GM03348 (cell line): ENCODE measurements around the gene VIL1.

Experiments used
- DNase-seq: peaks from one replicate; pipeline ENCODE4 v3.0.0; 2012; ENCODE audit warnings: low spot score

Gene VIL1

DNA sequence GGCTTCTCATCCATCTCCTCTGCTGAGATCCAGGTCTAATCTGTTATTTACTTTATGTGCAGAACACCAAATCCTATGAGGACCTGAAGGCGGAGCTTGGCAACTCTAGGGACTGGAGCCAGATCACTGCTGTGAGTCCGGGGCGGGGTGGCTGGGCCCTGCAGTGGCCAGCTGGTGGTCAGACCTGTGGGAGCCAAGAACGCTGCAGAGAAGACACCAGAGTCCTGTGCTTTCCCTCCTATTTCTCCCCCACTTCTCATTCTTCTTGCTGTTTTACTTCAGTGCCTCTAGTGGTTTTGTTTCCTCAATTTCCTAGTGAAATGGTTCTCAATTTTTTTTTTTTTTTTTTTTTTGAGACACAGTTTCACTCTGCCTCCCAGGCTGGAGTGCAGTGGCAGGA is 19.7 kb downstream of the VIL1 start:
- peak; percentile 3 for DNase-seq

DNA sequence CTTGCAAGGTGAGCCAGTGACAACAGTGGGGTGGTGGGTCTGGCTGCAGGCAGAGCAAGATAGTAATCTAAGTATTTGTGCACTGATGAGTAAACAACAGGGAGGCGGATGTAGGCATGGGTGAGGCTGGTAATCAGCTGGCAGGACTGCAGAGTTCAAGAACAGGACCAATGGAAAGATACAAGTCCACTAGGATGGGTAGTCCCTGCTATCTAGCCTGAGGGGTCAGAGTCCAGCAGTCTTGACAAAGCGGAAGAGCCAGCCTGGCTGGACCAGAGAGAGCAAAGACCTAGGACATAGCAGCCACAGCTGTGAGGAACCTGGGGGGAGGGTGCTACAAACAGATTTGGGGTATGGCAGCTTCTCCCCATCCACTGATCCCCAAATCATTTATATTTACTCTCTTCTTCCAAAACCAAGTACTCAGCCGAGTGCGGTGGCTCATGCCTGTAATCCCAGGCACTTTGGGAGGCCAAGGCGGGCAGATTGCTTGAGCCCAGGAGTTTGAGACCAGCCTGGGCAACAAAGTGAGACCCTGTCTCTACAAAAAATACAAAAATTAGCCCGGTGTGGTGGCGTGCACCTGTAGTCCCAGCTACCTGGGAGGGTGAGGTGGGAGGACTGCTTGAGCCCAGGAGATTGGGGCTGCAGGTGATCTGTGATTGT is 25.9 kb downstream of the VIL1 start:
- DNase-seq = no peak

DNA sequence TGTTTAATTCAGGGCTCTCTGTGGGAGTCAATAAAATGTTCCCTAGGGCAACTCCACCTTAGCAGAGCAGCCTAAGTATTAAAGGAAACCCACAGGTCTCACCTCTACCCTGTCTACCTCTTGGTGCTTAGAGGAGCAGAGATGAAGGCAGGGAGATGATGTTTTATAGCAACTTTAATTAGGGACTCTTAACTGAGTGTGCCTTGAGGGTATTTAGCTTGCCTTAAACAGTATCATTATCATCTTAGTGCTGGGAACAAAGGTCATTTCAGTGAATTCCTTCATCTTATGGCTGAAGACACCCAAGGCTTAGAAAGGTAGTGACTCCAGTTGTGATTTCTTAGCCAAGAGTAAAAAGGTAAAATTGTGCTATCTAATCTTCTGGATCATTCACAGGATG is 26.7 kb downstream of the VIL1 start:
- DNase-seq = no peak

DNA sequence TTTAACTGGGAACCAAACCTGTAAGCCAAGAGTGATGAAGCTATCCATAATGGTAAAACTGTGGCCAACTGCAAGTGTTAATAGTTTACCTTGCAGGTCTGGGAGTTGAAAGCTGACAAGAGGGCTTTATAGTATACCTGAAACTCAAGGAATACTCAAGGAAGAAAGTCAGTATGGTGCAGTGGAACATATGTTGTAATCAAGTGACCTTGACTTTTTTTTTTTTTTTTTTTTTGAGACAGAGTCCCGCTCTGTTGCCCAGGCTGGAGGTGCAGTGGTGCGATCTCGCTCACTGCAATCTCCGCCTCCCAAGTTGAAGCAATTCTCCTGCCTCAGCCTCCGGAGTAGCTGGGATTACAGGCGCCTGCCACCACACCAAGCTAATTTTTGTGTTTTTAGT is 27.6 kb downstream of the VIL1 start:
- no peak for DNase-seq

DNA sequence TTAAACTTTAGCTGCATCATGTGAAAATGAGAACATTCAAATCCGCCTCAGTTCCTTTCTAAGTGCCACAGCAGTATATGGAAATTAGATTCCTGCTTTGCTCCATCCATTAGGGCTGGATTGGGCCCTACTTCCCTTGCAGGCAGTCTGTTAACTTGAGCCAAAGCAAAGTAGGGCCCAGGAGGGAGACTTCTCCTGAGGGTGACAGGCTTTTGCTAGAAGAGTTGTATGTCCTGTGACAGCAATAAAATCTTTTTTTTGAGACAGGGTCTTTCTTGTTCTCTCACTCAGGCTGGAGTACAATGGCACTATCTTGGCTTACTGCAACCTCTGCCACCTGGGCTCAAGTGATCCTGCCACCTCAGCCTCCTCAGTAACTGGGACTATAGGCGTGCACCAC is 28.1 kb downstream of the VIL1 start:
- no peak for DNase-seq

DNA sequence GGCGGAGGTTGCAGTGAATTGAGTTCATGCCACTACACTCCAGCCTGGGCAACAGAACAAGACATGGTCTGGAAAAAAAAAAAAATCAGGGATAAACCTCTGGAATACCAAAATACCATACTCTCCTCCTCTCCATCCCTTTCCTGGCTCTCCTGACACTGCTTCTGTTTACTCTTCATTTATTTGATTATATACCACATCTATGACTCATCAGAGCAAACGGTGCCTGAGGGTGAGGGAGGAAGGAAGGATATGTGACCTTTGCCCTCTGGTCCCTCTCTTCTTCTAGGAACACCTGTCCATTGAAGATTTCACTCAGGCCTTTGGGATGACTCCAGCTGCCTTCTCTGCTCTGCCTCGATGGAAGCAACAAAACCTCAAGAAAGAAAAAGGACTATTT is 30.0 kb downstream of the VIL1 start:
- no peak for DNase-seq

DNA sequence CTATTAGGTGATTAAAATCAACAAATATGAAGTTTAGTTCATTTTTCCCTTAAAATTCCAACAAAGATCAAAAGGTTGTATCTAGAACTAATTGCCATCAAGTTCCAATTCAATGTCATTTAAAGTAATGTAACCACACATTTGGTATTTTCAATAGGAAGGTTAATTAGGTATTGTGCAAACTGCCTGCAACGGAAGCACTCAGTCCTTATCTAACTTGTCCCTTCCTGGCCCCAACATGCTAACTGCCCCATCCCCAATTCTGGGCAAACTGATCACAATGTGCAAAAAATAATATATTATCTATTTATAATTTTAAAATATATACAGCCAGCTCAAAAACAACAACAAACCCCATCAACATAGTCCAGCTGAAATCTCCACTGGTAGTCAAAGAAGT is 33.2 kb downstream of the VIL1 start:
- no peak for DNase-seq

DNA sequence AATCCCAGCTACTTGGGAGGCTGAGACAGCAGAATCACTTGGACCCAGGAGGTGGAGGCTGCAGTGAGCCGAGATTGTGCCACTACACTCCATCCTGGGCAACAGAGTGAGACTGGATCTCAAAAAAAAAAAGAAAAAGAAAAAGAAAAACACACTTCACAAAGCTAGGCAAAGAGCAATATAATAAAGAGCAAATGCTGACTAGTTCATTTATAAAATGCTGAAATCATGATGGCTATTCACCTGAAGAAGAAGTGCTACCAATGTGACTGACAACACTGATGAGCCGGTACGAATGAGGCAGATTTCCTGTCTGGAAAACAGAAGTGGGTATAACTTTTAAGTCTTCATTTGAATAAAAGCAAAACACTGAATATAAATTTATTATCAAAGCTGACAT is 37.9 kb downstream of the VIL1 start:
- DNase-seq = no peak

DNA sequence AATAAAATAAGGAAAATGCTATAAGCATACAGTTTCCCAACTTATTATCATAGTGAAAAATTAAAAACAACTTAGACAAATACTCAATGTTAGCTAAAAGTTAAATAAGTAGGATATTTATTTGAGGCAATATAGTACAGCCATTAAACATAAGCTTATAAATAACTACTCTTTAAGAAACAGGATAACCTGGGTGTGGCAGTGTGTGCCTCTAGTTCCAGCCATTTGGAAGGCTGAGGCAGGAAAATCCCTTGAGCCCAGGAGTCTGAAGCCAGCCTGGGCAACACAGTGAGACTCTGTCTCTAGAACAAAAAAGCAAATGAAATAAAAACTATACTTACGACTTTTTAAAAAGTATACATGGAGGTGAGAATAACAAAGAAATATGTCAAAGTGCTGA is 39.7 kb downstream of the VIL1 start:
- DNase-seq = no peak

DNA sequence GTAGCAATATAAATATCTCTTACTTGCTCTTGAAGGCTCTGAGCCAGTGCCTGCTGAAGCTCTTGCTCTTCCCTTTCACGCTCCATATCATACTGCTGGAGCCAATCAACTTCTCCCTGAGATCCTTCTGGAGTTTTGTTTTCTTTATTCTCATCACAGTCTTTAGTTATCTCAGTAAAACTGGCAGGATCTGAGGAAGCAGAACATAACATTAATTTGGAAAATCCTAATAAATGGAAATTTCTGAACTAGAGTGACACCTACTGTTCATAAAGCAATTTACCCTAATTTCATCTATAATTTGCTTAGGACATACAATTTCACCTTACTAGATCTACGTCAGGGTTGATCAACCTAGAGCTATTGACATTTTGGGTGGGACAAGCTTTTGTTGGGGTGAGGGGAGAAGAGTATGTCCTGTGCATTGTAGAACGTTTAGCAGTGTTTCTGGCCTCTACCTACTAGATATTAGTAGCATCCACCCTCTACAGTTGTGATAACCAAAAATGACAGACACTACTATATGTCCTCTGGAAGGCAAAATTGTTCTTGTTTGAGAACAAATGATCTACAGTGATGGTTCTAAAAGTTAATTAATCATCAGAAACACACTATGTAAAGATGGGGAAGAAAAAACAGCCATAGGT is 47.2 kb downstream of the VIL1 start:
- DNase-seq = peak; percentile 56

DNA sequence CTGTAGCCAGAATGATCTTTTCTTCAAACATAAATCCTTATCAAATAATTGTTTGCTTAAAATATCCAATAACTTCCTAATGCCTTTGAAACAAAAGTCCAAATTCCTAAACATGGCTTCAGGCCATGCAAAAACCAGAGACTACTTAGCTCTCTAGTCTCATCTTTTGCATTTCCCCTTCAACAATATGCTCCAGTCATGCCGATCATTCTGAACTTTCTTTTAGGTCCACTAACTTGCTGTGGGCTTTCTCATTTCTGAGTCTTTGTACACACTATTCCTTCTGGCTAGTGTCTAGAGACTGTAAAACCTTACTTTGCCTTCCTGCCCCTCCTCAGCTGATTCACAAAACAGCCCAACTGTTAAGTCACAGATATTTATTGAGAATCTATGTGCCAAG is 51.5 kb downstream of the VIL1 start:
- DNase-seq = no peak

DNA sequence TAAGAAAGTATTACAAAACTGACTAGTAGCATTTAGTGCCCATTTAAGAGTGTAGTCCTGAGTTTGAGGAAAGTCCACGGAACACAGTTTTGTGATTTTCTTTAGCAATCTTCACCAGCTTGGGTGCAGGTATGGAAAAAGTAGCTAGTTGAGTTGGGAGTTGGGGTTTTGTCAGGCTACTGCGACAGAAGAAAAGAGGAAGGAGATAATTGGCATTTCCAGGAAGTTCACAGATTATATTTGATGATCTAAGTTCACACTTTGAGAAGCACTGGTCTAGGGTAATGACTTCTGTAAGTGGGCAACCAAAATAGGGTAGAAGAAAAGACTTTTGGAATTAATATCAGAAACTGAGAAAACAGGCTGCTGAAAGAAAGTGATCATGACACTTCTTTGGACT is 52.1 kb downstream of the VIL1 start:
- DNase-seq = no peak

DNA sequence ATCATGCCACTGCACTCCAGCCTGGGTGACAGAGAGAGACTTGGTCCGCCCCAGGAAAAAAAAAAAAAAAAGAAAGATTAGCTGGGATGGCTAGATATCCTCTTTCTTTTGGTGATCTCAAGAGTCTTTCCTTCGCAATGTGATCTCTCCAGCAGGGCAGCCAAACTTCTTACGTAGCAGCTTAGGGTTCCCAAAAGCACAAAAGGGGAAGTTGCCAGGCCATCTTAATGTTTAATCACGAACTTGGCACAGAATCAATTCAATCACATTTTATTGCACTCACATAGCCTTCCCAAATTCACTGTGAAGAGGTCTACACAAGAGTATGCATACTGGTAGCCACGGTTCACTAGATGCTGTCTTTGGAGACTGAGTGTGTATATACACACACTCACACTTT is 53.1 kb downstream of the VIL1 start:
- no peak for DNase-seq

DNA sequence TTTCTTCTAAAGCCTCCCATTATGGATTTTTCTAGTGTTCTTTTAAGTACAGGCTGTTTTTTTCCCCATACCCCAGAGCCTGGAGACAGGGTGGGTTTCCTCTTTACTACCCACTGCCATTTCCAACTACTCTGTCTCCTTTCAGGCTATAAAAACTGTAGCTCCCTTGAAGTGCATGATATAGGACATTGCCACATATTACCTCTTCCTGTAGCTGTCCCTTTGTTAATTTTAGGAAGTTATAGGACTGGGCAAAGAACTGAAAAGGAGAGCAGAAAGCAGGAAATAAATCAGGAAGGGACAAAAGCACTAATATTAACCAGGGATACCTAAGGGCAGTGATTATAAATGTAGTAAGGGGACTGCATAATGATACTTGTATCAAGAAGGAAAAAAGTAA is 54.1 kb downstream of the VIL1 start:
- no peak for DNase-seq

DNA sequence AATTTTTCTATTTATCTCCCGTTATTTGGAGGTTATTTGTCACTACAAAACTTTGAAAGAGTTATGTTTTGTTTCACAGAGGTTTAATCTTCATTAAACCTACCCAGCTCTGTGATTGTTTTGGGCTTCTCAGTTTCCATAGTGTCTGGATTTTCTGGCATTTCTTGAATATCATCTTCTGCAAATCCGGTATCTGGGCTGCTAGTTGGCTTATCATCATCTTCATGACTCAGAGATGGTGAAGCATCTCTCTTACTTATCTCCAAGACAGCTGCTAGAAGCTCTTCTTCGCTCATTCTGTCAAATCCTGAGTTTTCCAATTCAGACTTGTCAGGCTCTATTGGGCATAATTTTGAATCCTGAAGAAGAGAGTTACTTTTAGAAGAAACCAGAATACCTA is 55.6 kb downstream of the VIL1 start:
- DNase-seq = no peak

DNA sequence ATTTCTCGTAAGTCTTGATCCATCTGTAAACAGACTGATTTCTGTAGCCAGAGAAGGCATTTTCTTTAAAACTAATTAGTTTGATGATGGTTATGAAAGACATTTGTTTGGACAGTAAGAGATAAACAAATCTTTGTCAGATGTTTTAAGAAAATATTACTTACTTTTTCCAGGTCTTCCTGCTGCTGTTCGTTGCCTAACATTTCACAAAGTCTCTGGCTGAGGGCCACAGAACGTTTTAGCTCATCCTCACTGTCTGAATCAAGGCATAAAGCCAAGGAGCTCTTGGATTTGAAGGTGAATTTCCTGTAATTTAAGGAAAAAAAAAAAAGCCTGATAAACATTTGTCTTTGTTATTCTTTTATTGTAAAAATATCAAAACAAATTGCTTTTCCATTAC is 57.8 kb downstream of the VIL1 start:
- DNase-seq = no peak

DNA sequence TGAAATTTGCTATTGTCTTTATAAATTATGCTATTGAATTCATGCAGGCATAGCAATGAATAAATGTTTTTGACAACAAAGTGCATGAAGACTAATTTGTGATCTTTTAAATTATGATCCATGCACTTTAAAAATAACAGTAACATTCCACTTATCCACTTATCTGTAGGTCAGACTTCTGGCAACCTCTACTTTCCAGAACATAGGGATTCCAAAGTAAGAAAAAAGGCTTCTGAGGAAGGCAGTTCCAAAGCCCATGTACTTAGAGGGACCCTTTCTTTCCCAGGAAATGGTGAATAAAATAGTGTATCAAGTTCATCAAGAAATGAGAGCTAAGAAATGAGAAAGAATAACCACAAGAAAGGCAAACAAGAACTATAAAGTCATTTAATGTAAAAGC is 58.3 kb downstream of the VIL1 start:
- DNase-seq = no peak

DNA sequence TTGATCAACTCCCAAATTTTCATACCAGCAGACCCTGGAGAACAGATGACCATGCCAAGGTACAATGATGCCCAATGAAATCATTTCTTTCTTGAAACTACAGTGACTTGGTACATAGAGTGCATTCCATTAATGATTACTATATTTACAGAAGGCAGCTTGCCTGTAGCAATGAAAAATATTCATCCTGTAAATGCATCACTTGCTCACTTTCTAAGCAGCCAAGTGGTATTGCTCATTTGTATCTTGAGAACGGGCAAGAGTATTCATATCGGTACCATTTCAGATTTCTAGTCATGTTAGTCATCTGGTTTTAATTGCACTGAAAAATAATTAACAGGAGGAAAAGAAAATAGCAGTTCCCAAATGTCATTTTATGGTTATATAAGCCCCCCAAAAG is 59.6 kb downstream of the VIL1 start:
- DNase-seq = no peak

DNA sequence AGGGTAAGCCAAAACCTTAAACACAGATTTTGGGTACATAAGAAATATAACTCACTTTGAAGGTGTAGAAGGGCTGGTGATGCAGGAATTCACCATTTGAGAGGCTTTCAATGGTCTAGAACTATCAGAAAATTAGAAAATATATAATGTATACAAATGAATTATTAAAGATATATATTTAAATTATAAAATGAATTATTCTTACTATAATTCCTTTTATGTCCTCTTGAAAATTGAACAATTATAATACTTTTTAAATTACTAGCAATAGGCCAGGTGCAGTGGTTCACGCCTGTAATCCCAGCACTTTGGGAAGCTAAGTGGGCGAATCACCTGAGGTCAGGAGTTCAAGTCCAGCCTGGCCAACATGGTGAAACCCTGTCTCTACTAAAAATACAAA is 60.7 kb downstream of the VIL1 start:
- no peak for DNase-seq

DNA sequence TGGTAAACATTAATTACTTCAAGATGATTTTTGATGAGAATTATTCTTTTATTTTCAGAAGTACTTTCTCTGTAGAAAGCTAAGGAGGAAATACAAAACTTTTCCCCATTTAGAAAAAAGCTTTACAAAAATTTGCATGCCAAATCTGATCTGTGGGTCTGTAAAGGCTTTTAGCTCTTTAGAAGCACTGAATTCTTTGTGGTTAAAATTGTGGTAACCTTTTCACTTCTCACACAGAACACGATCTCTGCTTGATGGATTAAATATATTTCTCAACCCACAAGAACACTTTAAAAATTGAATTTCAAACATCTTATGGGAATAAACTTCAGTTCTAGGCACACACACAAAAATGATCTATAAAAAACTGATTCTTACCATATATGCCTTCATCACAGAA is 63.7 kb downstream of the VIL1 start:
- DNase-seq = no peak

DNA sequence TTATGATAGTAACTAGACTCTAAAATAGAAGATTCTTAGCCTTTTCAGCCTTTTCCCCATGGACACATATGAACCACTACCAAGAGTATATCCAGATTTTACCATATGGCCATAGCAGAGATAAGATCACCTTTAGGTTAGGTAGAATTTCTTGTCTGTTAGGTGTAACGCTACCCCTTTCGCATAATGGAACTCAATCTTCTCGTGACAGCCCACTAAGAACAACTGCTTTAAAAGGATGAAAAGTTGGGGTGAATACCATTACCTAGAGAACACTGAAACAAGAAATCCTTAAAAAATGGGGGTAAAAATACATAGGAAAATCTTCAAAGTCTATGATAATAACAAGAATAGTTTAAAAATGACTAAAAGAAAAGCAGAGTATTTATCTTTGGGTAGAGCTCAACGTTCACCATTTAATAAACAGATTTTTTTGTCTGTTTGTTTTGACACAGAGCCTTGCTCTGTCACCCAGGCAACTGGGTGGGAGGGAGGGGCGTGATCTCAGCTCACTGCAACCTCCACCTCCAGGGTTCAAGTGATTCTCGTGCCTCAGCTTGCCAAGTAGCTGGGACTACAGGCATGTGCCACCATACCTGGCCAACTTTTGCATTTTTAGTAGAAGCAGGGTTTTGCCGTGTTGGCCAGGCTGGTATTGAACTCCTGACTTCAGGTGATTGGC is 67.2 kb downstream of the VIL1 start:
- no peak for DNase-seq

DNA sequence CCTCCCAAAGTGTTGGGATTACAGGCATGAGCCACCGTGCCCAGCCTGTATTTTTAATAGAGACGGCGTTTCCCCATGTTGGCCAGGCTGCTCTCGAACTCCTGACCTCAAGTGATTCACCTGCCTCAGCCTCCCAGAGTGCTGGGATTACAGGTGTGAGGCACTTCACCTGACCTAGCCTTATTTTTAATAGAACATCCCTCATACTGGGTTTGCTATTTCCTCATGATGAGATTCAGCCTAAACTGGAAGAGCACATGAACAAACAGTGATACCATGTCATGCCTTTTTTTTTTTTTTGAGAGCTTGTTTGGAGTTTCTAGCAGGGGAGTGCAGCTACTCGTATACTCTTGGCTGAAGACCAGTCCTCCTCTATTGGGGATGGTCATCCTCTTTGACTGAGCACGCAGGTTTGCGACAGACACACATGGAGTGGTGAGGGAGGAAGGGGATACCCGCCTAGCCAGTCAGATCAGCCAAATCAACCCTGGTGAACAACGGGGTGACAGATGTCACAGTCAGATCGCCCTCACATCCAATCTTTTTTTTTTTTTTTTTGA is 81.7 kb downstream of the VIL1 start:
- no peak for DNase-seq

DNA sequence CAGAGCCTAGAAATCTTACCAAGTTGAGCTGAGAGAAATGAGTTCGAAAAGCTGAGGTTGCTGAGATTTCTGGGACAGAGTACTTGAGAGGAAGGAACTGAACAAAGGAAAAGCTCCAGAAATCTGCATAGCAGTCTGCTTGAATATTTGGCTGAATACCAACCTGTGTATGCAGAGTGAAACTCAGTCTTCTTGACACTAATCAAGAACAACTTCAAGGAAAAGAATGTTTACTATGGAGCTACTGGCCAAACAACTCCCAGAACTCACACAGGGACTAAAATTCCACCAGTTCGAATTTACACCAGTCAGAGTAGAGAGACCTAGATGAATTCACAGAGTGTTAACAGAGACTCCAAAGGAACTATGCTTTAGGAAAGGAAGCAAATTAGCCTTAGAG is 82.7 kb downstream of the VIL1 start:
- peak; percentile 59 for DNase-seq
